ENCODE measurements around the gene CPT1B.
A peak's percentile ranks its signal among the peaks of the same experiment; 100 is the strongest.

Gene CPT1B

GRCh38 chr22:50612528-50613221 lies 34.4 kb upstream of the CPT1B start (continued):
- TF ChIP-seq ZSCAN18 (tag by site-specific recombination; IDR thresholded peaks at IDR 0.05) (no peak), ZNF404 (tag by site-specific recombination; IDR thresholded peaks at IDR 0.05) (no peak), ZNF501 (tag by site-specific recombination; IDR thresholded peaks at IDR 0.05) (no peak), ZNF792 (tag by site-specific recombination; IDR thresholded peaks at IDR 0.05) (no peak), ZNF354C (tag by site-specific recombination; IDR thresholded peaks at IDR 0.05; ENCODE audit: borderline replicate concordance, low read depth) (no peak), ZNF560 (tag by site-specific recombination; IDR thresholded peaks at IDR 0.05; ENCODE audit: borderline replicate concordance) (no peak), ZNF664 (tag by site-specific recombination; IDR thresholded peaks at IDR 0.05) (no peak; the same call in 1 of the 2 replicates), ZNF791 (tag by site-specific recombination; IDR thresholded peaks at IDR 0.05) (no peak), ZNF529 (tag by site-specific recombination; IDR thresholded peaks at IDR 0.05; ENCODE audit: insufficient replicate concordance) (no peak), ZNF785 (tag by site-specific recombination; IDR thresholded peaks at IDR 0.05) (no peak), KLF7 (tag by site-specific recombination; IDR thresholded peaks at IDR 0.05; ENCODE audit: borderline replicate concordance) (no peak), ZNF335 (tag by site-specific recombination; conservative IDR thresholded peaks at IDR 0.05) (no peak), ZNF548 (tag by site-specific recombination; IDR thresholded peaks at IDR 0.05) (no peak), ZNF561 (tag by site-specific recombination; IDR thresholded peaks at IDR 0.05; ENCODE audit: borderline replicate concordance) (no peak), ZNF391 (tag by site-specific recombination; IDR thresholded peaks at IDR 0.05; ENCODE audit: borderline replicate concordance, low read depth) (no peak), ZNF37A (tag by site-specific recombination; IDR thresholded peaks at IDR 0.05) (no peak), ZNF2 (tag by site-specific recombination; IDR thresholded peaks at IDR 0.05) (no peak), GLIS2 (tag by site-specific recombination; IDR thresholded peaks at IDR 0.05) (0 out of 2 replicates have a peak, but pooled peaks have one; percentile 26), KLF1 (tag by site-specific recombination; IDR thresholded peaks at IDR 0.05) (peak; percentile 92), TCF7L2 (IDR thresholded peaks at IDR 0.05; ENCODE audit: borderline replicate concordance, low read depth, low read length) (no peak), ZNF837 (tag by site-specific recombination; IDR thresholded peaks at IDR 0.05) (no peak), ZFP3 (tag by site-specific recombination; IDR thresholded peaks at IDR 0.05; ENCODE audit: low read depth) (no peak)
- TF ChIP-seq, protein P1, sequence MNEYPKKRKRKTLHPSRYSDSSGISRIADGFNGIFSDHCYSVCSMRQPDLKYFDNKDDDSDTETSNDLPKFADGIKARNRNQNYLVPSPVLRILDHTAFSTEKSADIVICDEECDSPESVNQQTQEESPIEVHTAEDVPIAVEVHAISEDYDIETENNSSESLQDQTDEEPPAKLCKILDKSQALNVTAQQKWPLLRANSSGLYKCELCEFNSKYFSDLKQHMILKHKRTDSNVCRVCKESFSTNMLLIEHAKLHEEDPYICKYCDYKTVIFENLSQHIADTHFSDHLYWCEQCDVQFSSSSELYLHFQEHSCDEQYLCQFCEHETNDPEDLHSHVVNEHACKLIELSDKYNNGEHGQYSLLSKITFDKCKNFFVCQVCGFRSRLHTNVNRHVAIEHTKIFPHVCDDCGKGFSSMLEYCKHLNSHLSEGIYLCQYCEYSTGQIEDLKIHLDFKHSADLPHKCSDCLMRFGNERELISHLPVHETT (tag by site-specific recombination; IDR thresholded peaks at IDR 0.05) = no peak
- TF ChIP-seq, protein P2, sequence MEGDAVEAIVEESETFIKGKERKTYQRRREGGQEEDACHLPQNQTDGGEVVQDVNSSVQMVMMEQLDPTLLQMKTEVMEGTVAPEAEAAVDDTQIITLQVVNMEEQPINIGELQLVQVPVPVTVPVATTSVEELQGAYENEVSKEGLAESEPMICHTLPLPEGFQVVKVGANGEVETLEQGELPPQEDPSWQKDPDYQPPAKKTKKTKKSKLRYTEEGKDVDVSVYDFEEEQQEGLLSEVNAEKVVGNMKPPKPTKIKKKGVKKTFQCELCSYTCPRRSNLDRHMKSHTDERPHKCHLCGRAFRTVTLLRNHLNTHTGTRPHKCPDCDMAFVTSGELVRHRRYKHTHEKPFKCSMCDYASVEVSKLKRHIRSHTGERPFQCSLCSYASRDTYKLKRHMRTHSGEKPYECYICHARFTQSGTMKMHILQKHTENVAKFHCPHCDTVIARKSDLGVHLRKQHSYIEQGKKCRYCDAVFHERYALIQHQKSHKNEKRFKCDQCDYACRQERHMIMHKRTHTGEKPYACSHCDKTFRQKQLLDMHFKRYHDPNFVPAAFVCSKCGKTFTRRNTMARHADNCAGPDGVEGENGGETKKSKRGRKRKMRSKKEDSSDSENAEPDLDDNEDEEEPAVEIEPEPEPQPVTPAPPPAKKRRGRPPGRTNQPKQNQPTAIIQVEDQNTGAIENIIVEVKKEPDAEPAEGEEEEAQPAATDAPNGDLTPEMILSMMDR (tag by site-specific recombination; IDR thresholded peaks at IDR 0.05) = no peak
- TF ChIP-seq, protein P3, sequence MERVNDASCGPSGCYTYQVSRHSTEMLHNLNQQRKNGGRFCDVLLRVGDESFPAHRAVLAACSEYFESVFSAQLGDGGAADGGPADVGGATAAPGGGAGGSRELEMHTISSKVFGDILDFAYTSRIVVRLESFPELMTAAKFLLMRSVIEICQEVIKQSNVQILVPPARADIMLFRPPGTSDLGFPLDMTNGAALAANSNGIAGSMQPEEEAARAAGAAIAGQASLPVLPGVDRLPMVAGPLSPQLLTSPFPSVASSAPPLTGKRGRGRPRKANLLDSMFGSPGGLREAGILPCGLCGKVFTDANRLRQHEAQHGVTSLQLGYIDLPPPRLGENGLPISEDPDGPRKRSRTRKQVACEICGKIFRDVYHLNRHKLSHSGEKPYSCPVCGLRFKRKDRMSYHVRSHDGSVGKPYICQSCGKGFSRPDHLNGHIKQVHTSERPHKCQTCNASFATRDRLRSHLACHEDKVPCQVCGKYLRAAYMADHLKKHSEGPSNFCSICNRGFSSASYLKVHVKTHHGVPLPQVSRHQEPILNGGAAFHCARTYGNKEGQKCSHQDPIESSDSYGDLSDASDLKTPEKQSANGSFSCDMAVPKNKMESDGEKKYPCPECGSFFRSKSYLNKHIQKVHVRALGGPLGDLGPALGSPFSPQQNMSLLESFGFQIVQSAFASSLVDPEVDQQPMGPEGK (tag by site-specific recombination; IDR thresholded peaks at IDR 0.05) = 0 out of 2 replicates have a peak, but pooled peaks have one; percentile 29
- TF ChIP-seq, protein P4, sequence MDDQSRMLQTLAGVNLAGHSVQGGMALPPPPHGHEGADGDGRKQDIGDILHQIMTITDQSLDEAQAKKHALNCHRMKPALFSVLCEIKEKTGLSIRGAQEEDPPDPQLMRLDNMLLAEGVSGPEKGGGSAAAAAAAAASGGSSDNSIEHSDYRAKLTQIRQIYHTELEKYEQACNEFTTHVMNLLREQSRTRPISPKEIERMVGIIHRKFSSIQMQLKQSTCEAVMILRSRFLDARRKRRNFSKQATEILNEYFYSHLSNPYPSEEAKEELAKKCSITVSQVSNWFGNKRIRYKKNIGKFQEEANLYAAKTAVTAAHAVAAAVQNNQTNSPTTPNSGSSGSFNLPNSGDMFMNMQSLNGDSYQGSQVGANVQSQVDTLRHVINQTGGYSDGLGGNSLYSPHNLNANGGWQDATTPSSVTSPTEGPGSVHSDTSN (CRISPR knock-in tag; IDR thresholded peaks at IDR 0.05) = no peak
- TF ChIP-seq, protein P5, sequence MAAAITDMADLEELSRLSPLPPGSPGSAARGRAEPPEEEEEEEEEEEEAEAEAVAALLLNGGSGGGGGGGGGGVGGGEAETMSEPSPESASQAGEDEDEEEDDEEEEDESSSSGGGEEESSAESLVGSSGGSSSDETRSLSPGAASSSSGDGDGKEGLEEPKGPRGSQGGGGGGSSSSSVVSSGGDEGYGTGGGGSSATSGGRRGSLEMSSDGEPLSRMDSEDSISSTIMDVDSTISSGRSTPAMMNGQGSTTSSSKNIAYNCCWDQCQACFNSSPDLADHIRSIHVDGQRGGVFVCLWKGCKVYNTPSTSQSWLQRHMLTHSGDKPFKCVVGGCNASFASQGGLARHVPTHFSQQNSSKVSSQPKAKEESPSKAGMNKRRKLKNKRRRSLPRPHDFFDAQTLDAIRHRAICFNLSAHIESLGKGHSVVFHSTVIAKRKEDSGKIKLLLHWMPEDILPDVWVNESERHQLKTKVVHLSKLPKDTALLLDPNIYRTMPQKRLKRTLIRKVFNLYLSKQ (tag by site-specific recombination; IDR thresholded peaks at IDR 0.05; ENCODE audit: borderline replicate concordance) = no peak
- TF ChIP-seq, protein P6, sequence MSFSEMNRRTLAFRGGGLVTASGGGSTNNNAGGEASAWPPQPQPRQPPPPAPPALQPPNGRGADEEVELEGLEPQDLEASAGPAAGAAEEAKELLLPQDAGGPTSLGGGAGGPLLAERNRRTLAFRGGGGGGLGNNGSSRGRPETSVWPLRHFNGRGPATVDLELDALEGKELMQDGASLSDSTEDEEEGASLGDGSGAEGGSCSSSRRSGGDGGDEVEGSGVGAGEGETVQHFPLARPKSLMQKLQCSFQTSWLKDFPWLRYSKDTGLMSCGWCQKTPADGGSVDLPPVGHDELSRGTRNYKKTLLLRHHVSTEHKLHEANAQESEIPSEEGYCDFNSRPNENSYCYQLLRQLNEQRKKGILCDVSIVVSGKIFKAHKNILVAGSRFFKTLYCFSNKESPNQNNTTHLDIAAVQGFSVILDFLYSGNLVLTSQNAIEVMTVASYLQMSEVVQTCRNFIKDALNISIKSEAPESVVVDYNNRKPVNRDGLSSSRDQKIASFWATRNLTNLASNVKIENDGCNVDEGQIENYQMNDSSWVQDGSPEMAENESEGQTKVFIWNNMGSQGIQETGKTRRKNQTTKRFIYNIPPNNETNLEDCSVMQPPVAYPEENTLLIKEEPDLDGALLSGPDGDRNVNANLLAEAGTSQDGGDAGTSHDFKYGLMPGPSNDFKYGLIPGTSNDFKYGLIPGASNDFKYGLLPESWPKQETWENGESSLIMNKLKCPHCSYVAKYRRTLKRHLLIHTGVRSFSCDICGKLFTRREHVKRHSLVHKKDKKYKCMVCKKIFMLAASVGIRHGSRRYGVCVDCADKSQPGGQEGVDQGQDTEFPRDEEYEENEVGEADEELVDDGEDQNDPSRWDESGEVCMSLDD (tag by site-specific recombination; IDR thresholded peaks at IDR 0.05) = no peak
